ENCODE data around the gene SLK.

SLK gene

GRCh38 chr10:104056619-104057273, 89.8 kb downstream of the SLK start:
- no peak for DNase-seq

- DNase-seq, result no peak
Observed at GRCh38 chr10:104057717-104058116, 90.8 kb downstream of the SLK start.

GRCh38 chr10:104059364-104059763, 92.4 kb downstream of the SLK start:
- no peak for DNase-seq

- no peak for DNase-seq
Observed at GRCh38 chr10:104061196-104061595, 94.3 kb downstream of the SLK start.

GRCh38 chr10:104065748-104066147, 98.8 kb downstream of the SLK start:
- no peak for DNase-seq

- DNase-seq, result no peak
Observed at GRCh38 chr10:104066945-104067344, 100.0 kb downstream of the SLK start.

- DNase-seq, result no peak
Observed at GRCh38 chr10:104067525-104067924, 100.6 kb downstream of the SLK start.

- DNase-seq, result no peak
Observed at GRCh38 chr10:104069613-104070012, 102.7 kb downstream of the SLK start.

GRCh38 chr10:104072786-104073185, 105.8 kb downstream of the SLK start:
- no peak for DNase-seq

GRCh38 chr10:104074505-104074904, 107.6 kb downstream of the SLK start:
- DNase-seq, result no peak

- peak; percentile 82 for DNase-seq
Observed at GRCh38 chr10:104076743-104077160, 109.8 kb downstream of the SLK start.

- peak; percentile 66 for DNase-seq
Observed at GRCh38 chr10:104077247-104077646, 110.3 kb downstream of the SLK start.

- peak; percentile 9 for DNase-seq
Observed at GRCh38 chr10:104077663-104078151, 110.8 kb downstream of the SLK start.

Data from COR-L47 (cell line).